Epithelial cell of esophagus (primary cell): Measurements from ENCODE around the gene C6orf132.

ENCODE experiments used
- DNase-seq: peaks from one replicate; pipeline ENCODE4 v3.0.0; 2010; ENCODE audit warnings: low read depth
- H3K4me3 ChIP-seq: 2 replicates; pipeline ENCODE4 v1.5.1; 2011; ENCODE audit warnings: mild to moderate bottlenecking, low read length, control low read depth
- CTCF ChIP-seq: IDR thresholded peaks from 2 replicates; pipeline ENCODE4 v1.5.1; 2011; ENCODE audit warnings: low read depth, mild to moderate bottlenecking, low read length, control low read depth, inconsistent platforms; ENCODE audit not compliant: insufficient read depth; ENCODE audit errors: missing control alignments

Gene C6orf132

DNA sequence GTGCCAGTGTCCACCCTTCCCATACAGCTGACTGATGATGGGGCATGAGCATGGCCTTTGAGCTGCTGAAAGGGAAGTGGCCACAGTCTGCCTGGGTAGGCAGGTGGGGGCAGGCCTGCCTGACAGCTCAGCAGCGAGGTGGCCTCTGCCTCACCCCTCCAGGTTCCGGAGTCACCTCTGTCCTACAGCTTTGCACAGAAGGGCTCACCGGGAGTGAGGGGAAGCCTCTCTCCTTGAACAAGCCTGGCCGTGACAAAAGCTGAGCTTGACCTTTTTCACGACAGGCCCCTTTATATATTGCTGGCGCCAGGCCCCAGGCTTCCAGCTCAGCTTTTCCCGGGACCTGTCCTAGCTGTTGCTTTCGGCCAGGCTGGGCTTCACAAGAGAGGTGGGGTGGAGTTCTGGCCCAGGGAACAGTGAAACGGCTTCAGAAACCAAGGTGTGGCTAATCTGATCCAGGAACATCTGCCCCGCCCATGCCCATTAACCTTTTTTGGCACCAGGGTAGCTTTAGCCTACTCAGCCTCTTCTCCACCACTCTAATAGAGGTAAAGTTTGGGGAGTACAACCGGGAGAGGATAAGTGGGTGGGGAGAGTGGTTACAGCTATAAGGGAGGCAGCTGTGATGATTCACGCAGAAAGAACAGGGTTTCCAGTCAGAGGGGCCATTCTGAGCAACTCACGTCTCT lies 42.9 kb downstream of the C6orf132 start:
- DNase-seq, result peak; percentile 90
- TF ChIP-seq CTCF, result no peak
- no peak overlapping the region for H3K4me3 ChIP-seq

DNA sequence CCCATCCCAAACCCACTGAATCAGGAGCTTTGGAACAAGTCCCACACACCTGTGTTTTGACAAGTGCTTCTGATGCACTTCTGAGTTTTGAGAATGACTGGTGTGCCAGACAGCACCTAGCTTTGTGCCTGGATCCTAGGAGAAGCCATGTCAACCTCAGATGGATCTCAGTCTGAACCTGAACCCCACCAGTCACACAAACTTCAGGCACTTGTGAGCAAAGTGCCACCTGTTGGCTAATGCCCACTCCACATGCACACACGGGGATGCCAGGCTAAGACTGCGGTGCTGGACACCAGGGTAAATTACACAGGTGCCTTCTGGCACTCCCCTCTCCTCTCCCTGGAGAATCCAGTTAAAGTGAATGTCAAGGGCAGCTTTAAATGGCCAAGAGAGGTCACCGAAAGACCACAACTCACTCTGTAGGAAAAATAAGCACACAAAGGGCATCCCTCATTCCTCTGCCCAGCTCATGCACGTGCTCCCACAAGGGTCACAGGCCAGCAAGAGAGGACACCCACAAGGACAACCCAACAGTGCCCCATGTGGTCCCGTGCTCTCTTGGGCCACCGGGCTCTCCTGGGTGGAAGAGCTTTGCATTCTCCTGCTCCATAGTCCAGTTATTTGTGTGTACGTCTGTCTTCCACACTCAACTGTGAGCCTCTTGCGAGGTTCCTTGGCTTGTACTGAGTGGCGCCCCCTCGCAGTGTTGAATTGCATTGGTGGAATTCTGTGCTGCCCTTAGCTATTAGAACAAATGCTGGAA lies 46.5 kb downstream of the C6orf132 start:
- no peak overlapping the region for H3K4me3 ChIP-seq
- TF ChIP-seq CTCF, result peak; percentile 6
- DNase-seq, result no peak

GRCh38 chr6:42095094-42095493 lies 47.3 kb downstream of the C6orf132 start:
- no peak for TF ChIP-seq CTCF

DNA sequence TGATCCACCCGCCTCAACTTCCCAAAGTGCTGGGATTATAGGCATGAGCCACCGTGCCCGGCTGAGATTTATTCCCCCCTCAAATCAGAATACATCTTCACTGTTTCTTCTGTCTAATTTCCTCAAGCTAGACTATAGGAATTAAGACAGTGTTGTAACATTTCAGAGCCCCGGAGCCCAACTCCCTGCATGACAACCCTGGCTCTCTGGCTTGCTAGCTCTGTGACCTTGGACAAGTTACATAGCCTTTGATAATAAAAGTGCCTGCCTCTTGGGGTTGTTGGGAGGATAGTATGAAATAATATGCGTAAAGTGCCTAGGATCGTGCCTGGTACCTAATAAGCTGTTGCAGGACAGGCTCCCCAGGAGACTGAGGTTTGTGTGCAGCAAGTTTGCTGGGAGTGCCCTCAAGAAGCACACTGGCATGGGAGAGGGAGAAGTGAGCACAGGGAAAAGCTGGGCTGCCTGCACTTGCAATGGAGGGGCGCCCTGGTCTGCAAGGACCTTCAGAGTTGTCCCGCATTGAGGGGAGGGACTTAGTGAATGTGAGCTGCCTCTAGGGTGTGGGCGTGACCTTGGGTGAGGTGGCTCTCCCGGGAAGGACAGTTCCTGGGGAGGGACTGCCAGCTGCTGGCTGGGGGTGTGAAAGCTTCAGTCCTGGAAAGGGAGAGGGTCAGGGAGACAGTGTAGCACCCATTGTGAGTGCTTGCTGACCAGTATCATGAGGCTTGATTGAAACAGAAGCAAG lies 48.7 kb downstream of the C6orf132 start:
- no peak for TF ChIP-seq CTCF
- no peak overlapping the region for H3K4me3 ChIP-seq
- peak; percentile 47 for DNase-seq

More at GRCh38 chr6:42095094-42095493, 47.3 kb downstream of the C6orf132 start:
- no peak overlapping the region for H3K4me3 ChIP-seq
- peak; percentile 40 for DNase-seq

- TF ChIP-seq CTCF, result no peak
- H3K4me3 ChIP-seq, result no peak overlapping the region
- no peak for DNase-seq
These were observed 50.7 kb downstream of the C6orf132 start for GRCh38 chr6:42091718-42092023.

DNA sequence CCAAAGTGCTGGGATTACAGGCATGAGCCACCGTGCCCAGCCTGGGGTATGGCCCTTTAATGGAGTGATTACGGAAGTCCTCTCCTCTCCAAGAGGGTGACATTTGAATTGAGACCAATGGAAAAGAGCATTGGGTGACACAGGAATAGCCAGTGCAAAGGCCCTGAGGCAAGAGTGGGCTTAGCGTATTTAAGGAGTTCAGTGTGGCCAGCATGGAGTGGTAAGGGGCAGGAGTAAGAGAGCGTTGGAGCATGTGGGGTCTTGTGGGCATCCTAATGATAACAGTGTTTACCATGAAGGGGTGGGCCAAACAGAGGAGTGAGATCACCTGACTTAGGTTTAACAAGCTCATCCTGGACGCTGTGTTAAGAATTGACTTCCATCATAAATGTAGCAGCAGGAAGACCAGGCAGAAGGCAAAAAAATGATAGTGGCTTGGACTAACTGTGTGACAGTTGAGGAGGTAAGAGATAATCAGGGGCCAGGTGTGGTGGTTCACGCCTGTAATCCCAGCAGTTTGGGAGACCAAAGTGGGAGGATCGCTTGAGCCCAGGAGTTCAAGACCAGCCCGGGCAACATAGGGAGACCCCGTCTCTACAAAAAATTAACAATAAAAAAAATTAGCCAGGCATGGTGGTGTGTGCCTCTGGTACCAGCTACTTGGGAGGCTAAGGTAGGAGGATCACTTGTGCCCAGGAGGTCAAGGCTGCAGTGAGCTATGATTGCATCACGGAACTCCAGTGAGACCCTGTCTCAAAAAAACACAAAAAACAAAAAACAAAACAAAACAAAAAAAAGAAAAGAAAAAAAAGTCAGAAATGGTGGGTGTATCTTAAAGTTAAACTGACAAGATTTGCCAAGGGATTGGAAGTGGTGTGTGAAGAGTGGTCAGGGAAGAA lies 51.4 kb downstream of the C6orf132 start:
- H3K4me3 ChIP-seq, result no peak overlapping the region
- DNase-seq, result no peak
- TF ChIP-seq CTCF, result no peak
